ENCODE data around the gene KLHL29. TPM values are rescaled to one million over a fixed set of nuclear protein-coding genes. Genes with fewer than 3 reads are reported as not detected.

Gene KLHL29
- total RNA-seq, 1 experiment from 2014 or later = 16.7 TPM

DNA sequence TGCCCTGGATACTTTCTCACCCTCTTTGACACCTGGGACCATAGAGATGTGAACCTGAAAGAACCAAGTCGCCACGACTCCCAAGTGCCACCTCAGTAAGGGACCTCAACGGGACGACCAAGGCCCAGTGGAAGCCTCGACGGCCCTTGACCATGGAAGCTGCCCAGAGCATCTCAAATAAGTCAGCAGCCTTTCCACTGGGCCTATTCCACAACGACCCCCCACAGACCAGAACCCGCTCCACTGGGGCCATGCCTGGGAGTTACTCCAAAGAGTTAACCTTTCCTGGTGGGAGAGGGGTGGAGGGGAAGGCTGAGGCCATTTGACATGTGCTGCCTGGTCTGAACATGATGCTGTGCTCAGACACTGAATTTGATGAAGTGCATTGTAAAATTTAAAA lies 146.9 kb downstream of the KLHL29 start:
- CTCF ChIA-PET = no interaction called here
- POLR2A ChIA-PET = no interaction called here
- RAD21 ChIA-PET (ENCODE audit: low non-redundant PET in 1 of 2, low total read pairs in 2 of 2, uncharacterized antibody in 2 of 2, unreplicated experiment in 2 of 2) = no interaction called here

GRCh38 chr2:23532391-23533337 lies 147.7 kb downstream of the KLHL29 start:
- Histone ChIP-seq H3K9me2 (ENCODE audit: insufficient read depth) (no peaks in the 10 kb centered on the region), H3K27ac (ENCODE audit: low read depth, low read length) (no peak overlapping the region), H3K9ac (ENCODE audit: low read length) (no peak overlapping the region), H4K20me1 (ENCODE audit: insufficient read depth) (no peaks in the 10 kb centered on the region), H2AFZ (ENCODE audit: low read depth, low read length, poor library complexity, severe bottlenecking) (no peak overlapping the region), H3K27me3 (ENCODE audit: insufficient read depth, low read length) (no peaks in the 10 kb centered on the region), H3K79me2 (ENCODE audit: insufficient read depth, low read length) (no peaks in the 10 kb centered on the region), H3K4me1 (ENCODE audit: control insufficient read depth in 1 of 2, insufficient read depth in 2 of 2, low read length in 2 of 2) (no peaks in the 10 kb centered on the region), H3K4me2 (ENCODE audit: low read length) (no peak overlapping the region), H3K9me3 (ENCODE audit: control insufficient read depth in 1 of 2, insufficient read depth in 1 of 2, low read depth in 1 of 2, low read length in 2 of 2) (no peaks in the 10 kb centered on the region), H3K4me3 (replicated peaks in 1 of 2; ENCODE audit: low read depth in 1 of 2, low read length in 2 of 2) (no peak overlapping the region), H3K36me3 (ENCODE audit: control insufficient read depth in 1 of 2, insufficient read depth in 2 of 2, low read length in 2 of 2) (no peaks in the 10 kb centered on the region)
- POLR2A ChIA-PET = no interaction called here
- intact Hi-C loops (cut with micrococcal nuclease) = no loop called here
- RAD21 ChIA-PET (ENCODE audit: low non-redundant PET in 1 of 2, low total read pairs in 2 of 2, uncharacterized antibody in 2 of 2, unreplicated experiment in 2 of 2) = no interaction called here
- no peak for ATAC-seq
- CTCF ChIA-PET = no interaction called here
- no peak for DNase-seq (ENCODE audit: low read depth, low spot score)
- no TSS peak for BruUV-seq (replicated peaks)
- TF ChIP-seq RAD21 (IDR thresholded peaks at IDR 0.05; ENCODE audit: low read depth) (no peak), REST (IDR thresholded peaks at IDR 0.05; ENCODE audit: low read depth) (no peak), FOSL1 (IDR thresholded peaks at IDR 0.05; ENCODE audit: low read depth) (no peak), ATF3 (IDR thresholded peaks at IDR 0.05) (no peak), CBX3 (IDR thresholded peaks at IDR 0.05; ENCODE audit: low read depth) (no peak), SP1 (IDR thresholded peaks at IDR 0.05; ENCODE audit: low read depth) (no peak), EGR1 (IDR thresholded peaks at IDR 0.05; ENCODE audit: low read depth) (no peak), POLR2AphosphoS5 (IDR thresholded peaks at IDR 0.05; ENCODE audit: low read depth, low read length) (no peak), ZFX (IDR thresholded peaks at IDR 0.05) (no peak), SRF (IDR thresholded peaks at IDR 0.05; ENCODE audit: low read depth) (no peak), JUND (IDR thresholded peaks at IDR 0.05) (no peak)

More for the DNA sequence above, 146.9 kb downstream of the KLHL29 start:
- Histone ChIP-seq H3K9me2 (ENCODE audit: insufficient read depth) (no peaks in the 10 kb centered on the region), H3K79me2 (ENCODE audit: insufficient read depth, low read length) (no peaks in the 10 kb centered on the region), H3K27me3 (ENCODE audit: insufficient read depth, low read length) (no peaks in the 10 kb centered on the region), H2AFZ (ENCODE audit: low read depth, low read length, poor library complexity, severe bottlenecking) (no peak overlapping the region), H3K4me2 (ENCODE audit: low read length) (no peak overlapping the region), H3K4me1 (ENCODE audit: control insufficient read depth in 1 of 2, insufficient read depth in 2 of 2, low read length in 2 of 2) (no peaks in the 10 kb centered on the region), H3K9ac (ENCODE audit: low read length) (no peak overlapping the region), H4K20me1 (ENCODE audit: insufficient read depth) (no peaks in the 10 kb centered on the region), H3K9me3 (ENCODE audit: control insufficient read depth in 1 of 2, insufficient read depth in 1 of 2, low read depth in 1 of 2, low read length in 2 of 2) (no peaks in the 10 kb centered on the region), H3K4me3 (replicated peaks in 1 of 2; ENCODE audit: low read depth in 1 of 2, low read length in 2 of 2) (no peak overlapping the region), H3K27ac (ENCODE audit: low read depth, low read length) (no peak overlapping the region), H3K36me3 (ENCODE audit: control insufficient read depth in 1 of 2, insufficient read depth in 2 of 2, low read length in 2 of 2) (no peaks in the 10 kb centered on the region)
- intact Hi-C loops (cut with micrococcal nuclease) = no loop called here
- DNase-seq (ENCODE audit: low read depth, low spot score) = no peak
- no peak for TF ChIP-seq ZFX (IDR thresholded peaks at IDR 0.05)
- TF ChIP-seq EZH2 (IDR thresholded peaks at IDR 0.05) = no peak
- no peak for TF ChIP-seq ELF1 (IDR thresholded peaks at IDR 0.05; ENCODE audit: borderline replicate concordance, low read depth)
- no peak for TF ChIP-seq SIN3A (IDR thresholded peaks at IDR 0.05; ENCODE audit: low read depth)
- no peak for TF ChIP-seq SP1 (IDR thresholded peaks at IDR 0.05; ENCODE audit: low read depth)
- TF ChIP-seq, protein P1, sequence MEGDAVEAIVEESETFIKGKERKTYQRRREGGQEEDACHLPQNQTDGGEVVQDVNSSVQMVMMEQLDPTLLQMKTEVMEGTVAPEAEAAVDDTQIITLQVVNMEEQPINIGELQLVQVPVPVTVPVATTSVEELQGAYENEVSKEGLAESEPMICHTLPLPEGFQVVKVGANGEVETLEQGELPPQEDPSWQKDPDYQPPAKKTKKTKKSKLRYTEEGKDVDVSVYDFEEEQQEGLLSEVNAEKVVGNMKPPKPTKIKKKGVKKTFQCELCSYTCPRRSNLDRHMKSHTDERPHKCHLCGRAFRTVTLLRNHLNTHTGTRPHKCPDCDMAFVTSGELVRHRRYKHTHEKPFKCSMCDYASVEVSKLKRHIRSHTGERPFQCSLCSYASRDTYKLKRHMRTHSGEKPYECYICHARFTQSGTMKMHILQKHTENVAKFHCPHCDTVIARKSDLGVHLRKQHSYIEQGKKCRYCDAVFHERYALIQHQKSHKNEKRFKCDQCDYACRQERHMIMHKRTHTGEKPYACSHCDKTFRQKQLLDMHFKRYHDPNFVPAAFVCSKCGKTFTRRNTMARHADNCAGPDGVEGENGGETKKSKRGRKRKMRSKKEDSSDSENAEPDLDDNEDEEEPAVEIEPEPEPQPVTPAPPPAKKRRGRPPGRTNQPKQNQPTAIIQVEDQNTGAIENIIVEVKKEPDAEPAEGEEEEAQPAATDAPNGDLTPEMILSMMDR (IDR thresholded peaks at IDR 0.05 in 2 of 3, conservative IDR thresholded peaks at IDR 0.05 in 1 of 3; ENCODE audit: borderline replicate concordance in 1 of 3, insufficient read depth in 1 of 3, low read depth in 2 of 3, low read length in 2 of 3) = no peak
- ATAC-seq = no peak
- no TSS peak for BruUV-seq (replicated peaks)
